ENCODE data around the gene STK39. TPM values are rescaled to one million over a fixed set of nuclear protein-coding genes. Genes with fewer than 3 reads are reported as not detected.

The STK39 gene
- total RNA-seq, 2 experiments from 2014 or later: 27.3 to 28.8 TPM

GRCh38 chr2:168021800-168022587 is 225.4 kb downstream of the STK39 start:
- no peak for ATAC-seq (ENCODE audit: low read depth)
- Mint-ChIP-seq H3K36me3 (peaks cover 7% of the 10 kb centered on the region), H3K9me3 (no peaks in the 10 kb centered on the region), H3K4me1 (no peaks in the 10 kb centered on the region), H3K4me3 (no peak overlapping the region), H3K27ac (no peak overlapping the region), H3K27me3 (no peaks in the 10 kb centered on the region)
- no peak for DNase-seq
- POLR2A ChIA-PET: no interaction called here

- H3K9me3 Mint-ChIP-seq: no peaks in the 10 kb centered on the region
- H3K4me3 Mint-ChIP-seq: no peak overlapping the region
- H3K27me3 Mint-ChIP-seq: no peaks in the 10 kb centered on the region
- ATAC-seq (ENCODE audit: low read depth) (no peak), DNase-seq (no peak)
- peaks cover 8% of the 10 kb centered on the region for H3K4me1 Mint-ChIP-seq
- POLR2A ChIA-PET: no interaction called here
- H3K36me3 Mint-ChIP-seq: peaks cover 11% of the 10 kb centered on the region
- H3K27ac Mint-ChIP-seq: no peak overlapping the region
Observed at GRCh38 chr2:168015274-168015953, 232.0 kb downstream of the STK39 start.

- Mint-ChIP-seq H3K27ac (no peak overlapping the region), H3K36me3 (peaks cover 34% of the 10 kb centered on the region), H3K4me1 (peaks cover 8% of the 10 kb centered on the region), H3K9me3 (no peaks in the 10 kb centered on the region), H3K4me3 (no peak overlapping the region), H3K27me3 (no peaks in the 10 kb centered on the region)
- no peak for DNase-seq
- POLR2A ChIA-PET: no interaction called here
- no peak for ATAC-seq (ENCODE audit: low read depth)
Observed at GRCh38 chr2:168009900-168010299, 237.5 kb downstream of the STK39 start.

- H3K9me3 Mint-ChIP-seq: no peaks in the 10 kb centered on the region
- peaks cover 4% of the 10 kb centered on the region for H3K4me1 Mint-ChIP-seq
- POLR2A ChIA-PET: no interaction called here
- no peaks in the 10 kb centered on the region for H3K27me3 Mint-ChIP-seq
- DNase-seq (no peak), ATAC-seq (ENCODE audit: low read depth) (no peak)
- H3K4me3 Mint-ChIP-seq: no peak overlapping the region
- peaks cover 37% of the 10 kb centered on the region for H3K36me3 Mint-ChIP-seq
- no peak overlapping the region for H3K27ac Mint-ChIP-seq
Observed at GRCh38 chr2:168008646-168009195, 238.7 kb downstream of the STK39 start.

- no peak overlapping the region for H3K27ac Mint-ChIP-seq
Observed at GRCh38 chr2:168006498-168006897, 240.9 kb downstream of the STK39 start.

GRCh38 chr2:168005586-168005985 is 241.8 kb downstream of the STK39 start:
- Mint-ChIP-seq H3K36me3 (peaks cover 38% of the 10 kb centered on the region), H3K27ac (no peak overlapping the region)
- POLR2A ChIA-PET: no interaction called here

More at GRCh38 chr2:168006498-168006897, 240.9 kb downstream of the STK39 start:
- Mint-ChIP-seq H3K4me3 (no peak overlapping the region), H3K9me3 (no peaks in the 10 kb centered on the region), H3K4me1 (peaks cover 11% of the 10 kb centered on the region), H3K36me3 (peaks cover 39% of the 10 kb centered on the region), H3K27me3 (no peaks in the 10 kb centered on the region)
- POLR2A ChIA-PET: no interaction called here
- no peak for DNase-seq
- no peak for ATAC-seq (ENCODE audit: low read depth)

GRCh38 chr2:168003876-168004275 is 243.5 kb downstream of the STK39 start:
- POLR2A ChIA-PET: no interaction called here
- H3K9me3 Mint-ChIP-seq: no peaks in the 10 kb centered on the region
- no peaks in the 10 kb centered on the region for H3K27me3 Mint-ChIP-seq
- ATAC-seq (ENCODE audit: low read depth): no peak
- H3K4me3 Mint-ChIP-seq: no peak overlapping the region
- peaks cover 33% of the 10 kb centered on the region for H3K36me3 Mint-ChIP-seq
- no peak for DNase-seq
- peaks cover 12% of the 10 kb centered on the region for H3K4me1 Mint-ChIP-seq
- no peak overlapping the region for H3K27ac Mint-ChIP-seq

More at GRCh38 chr2:168005586-168005985, 241.8 kb downstream of the STK39 start:
- no peak for ATAC-seq (ENCODE audit: low read depth)
- H3K4me1 Mint-ChIP-seq: peaks cover 12% of the 10 kb centered on the region
- DNase-seq: no peak
- H3K9me3 Mint-ChIP-seq: no peaks in the 10 kb centered on the region
- no peak overlapping the region for H3K4me3 Mint-ChIP-seq
- H3K27me3 Mint-ChIP-seq: no peaks in the 10 kb centered on the region

GRCh38 chr2:168002021-168002553 is 245.3 kb downstream of the STK39 start:
- peak; percentile 61 for ATAC-seq (ENCODE audit: low read depth)
- H3K9me3 Mint-ChIP-seq: no peaks in the 10 kb centered on the region
- POLR2A ChIA-PET: no interaction called here
- peaks cover 20% of the 10 kb centered on the region for H3K36me3 Mint-ChIP-seq
- H3K27me3 Mint-ChIP-seq: no peaks in the 10 kb centered on the region
- DNase-seq: no peak
- H3K4me1 Mint-ChIP-seq: peaks cover 12% of the 10 kb centered on the region
- H3K4me3 Mint-ChIP-seq: peak overlapping the region; percentile 29
- no peak overlapping the region for H3K27ac Mint-ChIP-seq

- peaks cover 7% of the 10 kb centered on the region for H3K4me1 Mint-ChIP-seq
- no peaks in the 10 kb centered on the region for H3K27me3 Mint-ChIP-seq
- ATAC-seq (ENCODE audit: low read depth): peak; percentile 45
Observed at GRCh38 chr2:167992278-167992677, 255.1 kb downstream of the STK39 start.

GRCh38 chr2:167990062-167990461 is 257.3 kb downstream of the STK39 start:
- no peaks in the 10 kb centered on the region for H3K27me3 Mint-ChIP-seq
- POLR2A ChIA-PET: no interaction called here
- no peak overlapping the region for H3K27ac Mint-ChIP-seq
- H3K4me3 Mint-ChIP-seq: no peak overlapping the region
- DNase-seq: no peak
- H3K4me1 Mint-ChIP-seq: peaks cover 7% of the 10 kb centered on the region
- H3K9me3 Mint-ChIP-seq: no peaks in the 10 kb centered on the region
- H3K36me3 Mint-ChIP-seq: peaks cover 3% of the 10 kb centered on the region
- no peak for ATAC-seq (ENCODE audit: low read depth)

More at GRCh38 chr2:167992278-167992677, 255.1 kb downstream of the STK39 start:
- POLR2A ChIA-PET: interaction anchor here (0.7 kb wide), 1 partner anchor 356 kb away, joined by 3 read pairs; no protein-coding TSS in a partner anchor
- H3K9me3 Mint-ChIP-seq: no peaks in the 10 kb centered on the region
- no peak for DNase-seq
- H3K4me3 Mint-ChIP-seq: no peak overlapping the region
- no peak overlapping the region for H3K27ac Mint-ChIP-seq
- peaks cover 9% of the 10 kb centered on the region for H3K36me3 Mint-ChIP-seq

- H3K27ac Mint-ChIP-seq: no peak overlapping the region
- H3K9me3 Mint-ChIP-seq: no peaks in the 10 kb centered on the region
- POLR2A ChIA-PET: no interaction called here
- DNase-seq: no peak
- no peak overlapping the region for H3K4me3 Mint-ChIP-seq
- no peaks in the 10 kb centered on the region for H3K27me3 Mint-ChIP-seq
- H3K36me3 Mint-ChIP-seq: peaks cover 11% of the 10 kb centered on the region
- peaks cover 7% of the 10 kb centered on the region for H3K4me1 Mint-ChIP-seq
- no peak for ATAC-seq (ENCODE audit: low read depth)
Observed at GRCh38 chr2:167988296-167988695, 259.1 kb downstream of the STK39 start.

- DNase-seq (no peak), ATAC-seq (ENCODE audit: low read depth) (no peak)
- H3K27ac Mint-ChIP-seq: no peak overlapping the region
- POLR2A ChIA-PET: no interaction called here
- no peaks in the 10 kb centered on the region for H3K9me3 Mint-ChIP-seq
- H3K36me3 Mint-ChIP-seq: peaks cover 11% of the 10 kb centered on the region
- H3K4me3 Mint-ChIP-seq: no peak overlapping the region
- H3K4me1 Mint-ChIP-seq: peaks cover 4% of the 10 kb centered on the region
- no peaks in the 10 kb centered on the region for H3K27me3 Mint-ChIP-seq
Observed at GRCh38 chr2:167987558-167987957, 259.8 kb downstream of the STK39 start.

- POLR2A ChIA-PET: no interaction called here
- H3K27ac Mint-ChIP-seq: no peak overlapping the region
Observed at GRCh38 chr2:167987026-167987425, 260.4 kb downstream of the STK39 start.

More at GRCh38 chr2:167987026-167987425, 260.4 kb downstream of the STK39 start:
- no peaks in the 10 kb centered on the region for H3K27me3 Mint-ChIP-seq
- DNase-seq (no peak), ATAC-seq (ENCODE audit: low read depth) (no peak)
- H3K4me3 Mint-ChIP-seq: no peak overlapping the region
- H3K4me1 Mint-ChIP-seq: peaks cover under 1% of the 10 kb centered on the region
- H3K9me3 Mint-ChIP-seq: no peaks in the 10 kb centered on the region
- peaks cover 11% of the 10 kb centered on the region for H3K36me3 Mint-ChIP-seq
